Stromal cell of bone marrow (primary cell): ENCODE data around the gene FGFBP2.
A peak's percentile ranks its signal among the peaks of the same experiment; 100 is the strongest.

Source experiments
- DNase-seq: peaks from one replicate; pipeline ENCODE4 v3.0.0-alpha.2; 2012; ENCODE audit warnings: low read depth

Gene FGFBP2

GRCh38 chr4:15963001-15963451 lies at the start of gene FGFBP2:
Gene FGFBP2 (minus strand): TSS chr4:15963175. CDS start chr4:15963129, 46 bp downstream.
- peak; percentile 29 for DNase-seq

GRCh38 chr4:16011173-16011572 lies 48.2 kb upstream of the FGFBP2 start:
- no peak for DNase-seq

- no peak for DNase-seq
These were observed 46.2 kb upstream of the FGFBP2 start for GRCh38 chr4:16009153-16009552.

- DNase-seq: no peak
These were observed 44.6 kb upstream of the FGFBP2 start for GRCh38 chr4:16007471-16008095.

GRCh38 chr4:16006771-16007446 lies 43.9 kb upstream of the FGFBP2 start:
- no peak for DNase-seq

- no peak for DNase-seq
These were observed 42.7 kb upstream of the FGFBP2 start for GRCh38 chr4:16005676-16006075.

GRCh38 chr4:16001484-16001858 lies 38.5 kb upstream of the FGFBP2 start:
- peak; percentile 43 for DNase-seq

- no peak for DNase-seq
These were observed 37.9 kb upstream of the FGFBP2 start for GRCh38 chr4:16000708-16001483.

- no peak for DNase-seq
These were observed 33.8 kb upstream of the FGFBP2 start for GRCh38 chr4:15996773-15997172.

GRCh38 chr4:15995826-15996225 lies 32.9 kb upstream of the FGFBP2 start:
- DNase-seq: no peak

GRCh38 chr4:15992167-15992485 lies 29.2 kb upstream of the FGFBP2 start:
- no peak for DNase-seq

GRCh38 chr4:15990570-15991285 lies 27.8 kb upstream of the FGFBP2 start:
- DNase-seq: no peak

- peak; percentile 6 for DNase-seq
These were observed 26.4 kb upstream of the FGFBP2 start for GRCh38 chr4:15989424-15989823.

GRCh38 chr4:15988222-15988621 lies 25.2 kb upstream of the FGFBP2 start:
- no peak for DNase-seq

- DNase-seq: no peak
These were observed 23.9 kb upstream of the FGFBP2 start for GRCh38 chr4:15986907-15987306.

GRCh38 chr4:15983610-15984009 lies 20.6 kb upstream of the FGFBP2 start:
- DNase-seq: no peak

GRCh38 chr4:15982842-15983524 lies 20.0 kb upstream of the FGFBP2 start:
- DNase-seq: no peak

GRCh38 chr4:15976456-15977447 lies 13.8 kb upstream of the FGFBP2 start:
- DNase-seq: no peak

- DNase-seq: no peak
These were observed 8.3 kb upstream of the FGFBP2 start for GRCh38 chr4:15971068-15971801.
